Measurements from ENCODE around the gene BNIP3.

BNIP3 gene

GRCh38 chr10:131928248-131929095 is 53.3 kb downstream of the BNIP3 start:
- H3K9me3 Mint-ChIP-seq, result peaks cover 11% of the 10 kb centered on the region
- TF ChIP-seq, protein P1, sequence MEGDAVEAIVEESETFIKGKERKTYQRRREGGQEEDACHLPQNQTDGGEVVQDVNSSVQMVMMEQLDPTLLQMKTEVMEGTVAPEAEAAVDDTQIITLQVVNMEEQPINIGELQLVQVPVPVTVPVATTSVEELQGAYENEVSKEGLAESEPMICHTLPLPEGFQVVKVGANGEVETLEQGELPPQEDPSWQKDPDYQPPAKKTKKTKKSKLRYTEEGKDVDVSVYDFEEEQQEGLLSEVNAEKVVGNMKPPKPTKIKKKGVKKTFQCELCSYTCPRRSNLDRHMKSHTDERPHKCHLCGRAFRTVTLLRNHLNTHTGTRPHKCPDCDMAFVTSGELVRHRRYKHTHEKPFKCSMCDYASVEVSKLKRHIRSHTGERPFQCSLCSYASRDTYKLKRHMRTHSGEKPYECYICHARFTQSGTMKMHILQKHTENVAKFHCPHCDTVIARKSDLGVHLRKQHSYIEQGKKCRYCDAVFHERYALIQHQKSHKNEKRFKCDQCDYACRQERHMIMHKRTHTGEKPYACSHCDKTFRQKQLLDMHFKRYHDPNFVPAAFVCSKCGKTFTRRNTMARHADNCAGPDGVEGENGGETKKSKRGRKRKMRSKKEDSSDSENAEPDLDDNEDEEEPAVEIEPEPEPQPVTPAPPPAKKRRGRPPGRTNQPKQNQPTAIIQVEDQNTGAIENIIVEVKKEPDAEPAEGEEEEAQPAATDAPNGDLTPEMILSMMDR (IDR thresholded peaks at IDR 0.05; ENCODE audit: unreplicated experiment in 3 of 3), result no peak
- H3K27me3 Mint-ChIP-seq (ENCODE audit: low read depth), result no peaks in the 10 kb centered on the region
- peaks cover 47% of the 10 kb centered on the region for H3K36me3 Mint-ChIP-seq (ENCODE audit: low read depth)
- peak overlapping the region; percentile 58 to 75 (median 70) for H3K27ac Mint-ChIP-seq
- H3K4me3 Mint-ChIP-seq, result no peak overlapping the region
- peaks cover 26% of the 10 kb centered on the region for H3K4me1 Mint-ChIP-seq

- H3K27me3 Mint-ChIP-seq (ENCODE audit: low read depth), result no peaks in the 10 kb centered on the region
- peaks cover 16% of the 10 kb centered on the region for H3K9me3 Mint-ChIP-seq
- peak overlapping the region in 1 of 3 experiments; percentile 14 for H3K27ac Mint-ChIP-seq
- peaks cover 26% of the 10 kb centered on the region for H3K4me1 Mint-ChIP-seq
- no peak overlapping the region for H3K4me3 Mint-ChIP-seq
- TF ChIP-seq, protein P1 (IDR thresholded peaks at IDR 0.05; ENCODE audit: unreplicated experiment in 3 of 3), result no peak
- H3K36me3 Mint-ChIP-seq (ENCODE audit: low read depth), result peaks cover 51% of the 10 kb centered on the region
These were observed 54.8 kb downstream of the BNIP3 start for GRCh38 chr10:131926743-131927595.

- H3K4me3 Mint-ChIP-seq, result no peak overlapping the region
- TF ChIP-seq, protein P1 (IDR thresholded peaks at IDR 0.05; ENCODE audit: unreplicated experiment in 3 of 3), result no peak
- no peaks in the 10 kb centered on the region for H3K27me3 Mint-ChIP-seq (ENCODE audit: low read depth)
- H3K9me3 Mint-ChIP-seq, result peaks cover 16% of the 10 kb centered on the region
- H3K36me3 Mint-ChIP-seq (ENCODE audit: low read depth), result peaks cover 56% of the 10 kb centered on the region
- H3K27ac Mint-ChIP-seq, result no peak overlapping the region
- H3K4me1 Mint-ChIP-seq, result peaks cover 33% of the 10 kb centered on the region
These were observed 55.5 kb downstream of the BNIP3 start for GRCh38 chr10:131926253-131926652.

DNA sequence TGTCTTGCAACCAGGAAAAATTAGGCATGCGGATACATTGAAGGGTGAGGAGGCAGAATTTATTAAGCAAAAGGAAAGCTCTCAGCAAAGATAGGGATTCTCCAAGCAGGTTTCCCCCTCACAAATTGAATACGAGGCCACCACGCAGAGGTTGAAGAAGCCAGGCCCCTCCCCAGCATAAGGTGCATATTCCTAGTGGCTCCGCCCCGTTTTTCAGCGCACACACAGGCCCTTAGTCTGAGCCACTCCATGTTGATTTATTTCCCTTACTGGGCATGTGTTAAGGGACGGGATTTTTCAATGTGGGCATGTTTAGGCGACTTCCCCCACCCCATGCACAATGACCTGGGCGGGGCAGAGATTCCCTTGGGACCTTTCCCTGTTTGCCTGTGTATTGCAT is 56.0 kb downstream of the BNIP3 start:
- Mint-ChIP-seq H3K4me3 (no peak overlapping the region), H3K9me3 (peaks cover 16% of the 10 kb centered on the region)

DNA sequence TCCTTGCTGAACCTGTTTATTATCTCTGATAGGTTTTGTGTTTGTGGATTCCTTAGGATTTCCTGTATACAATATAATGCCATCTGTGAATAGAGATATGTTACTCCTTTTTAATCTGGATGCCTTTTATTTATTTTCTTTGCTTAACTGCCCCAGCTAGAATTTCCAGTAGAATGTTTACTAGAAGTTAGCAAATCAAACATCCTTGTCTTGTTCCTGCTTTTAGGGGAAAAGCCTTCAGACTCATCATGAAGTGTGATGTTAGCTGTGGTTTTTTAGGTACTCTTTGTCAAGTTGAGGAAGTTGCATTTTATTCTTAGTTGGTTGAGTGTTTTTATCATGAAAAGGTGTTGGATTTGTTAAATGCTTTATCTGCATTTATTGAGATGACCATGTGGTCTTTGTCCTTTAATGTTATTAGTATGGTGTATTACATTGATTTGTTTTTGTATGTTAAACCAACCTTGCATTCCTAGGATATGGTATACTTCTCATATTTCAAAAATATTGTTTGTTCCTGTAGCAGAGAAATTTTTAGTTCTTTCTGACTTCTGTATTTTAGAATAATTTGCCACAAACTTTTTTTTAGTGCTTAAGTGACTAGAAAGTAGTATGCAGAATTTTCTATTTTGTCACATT is 56.6 kb downstream of the BNIP3 start:
- peaks cover 28% of the 10 kb centered on the region for H3K4me1 Mint-ChIP-seq
- peaks cover 48% of the 10 kb centered on the region for H3K36me3 Mint-ChIP-seq (ENCODE audit: low read depth)
- peaks cover 16% of the 10 kb centered on the region for H3K9me3 Mint-ChIP-seq
- TF ChIP-seq, protein P1 (IDR thresholded peaks at IDR 0.05; ENCODE audit: unreplicated experiment in 3 of 3), result no peak
- H3K27me3 Mint-ChIP-seq (ENCODE audit: low read depth), result no peaks in the 10 kb centered on the region
- H3K4me3 Mint-ChIP-seq, result no peak overlapping the region
- no peak overlapping the region for H3K27ac Mint-ChIP-seq

More for the DNA sequence above, 56.0 kb downstream of the BNIP3 start:
- H3K27ac Mint-ChIP-seq, result no peak overlapping the region
- TF ChIP-seq, protein P1 (IDR thresholded peaks at IDR 0.05; ENCODE audit: unreplicated experiment in 3 of 3), result no peak
- H3K4me1 Mint-ChIP-seq, result peaks cover 34% of the 10 kb centered on the region
- no peaks in the 10 kb centered on the region for H3K27me3 Mint-ChIP-seq (ENCODE audit: low read depth)
- peaks cover 54% of the 10 kb centered on the region for H3K36me3 Mint-ChIP-seq (ENCODE audit: low read depth)
